Right atrium auricular region (tissue), 2 donors: ENCODE data around the gene PRKCB. TPM values are rescaled to one million over a fixed set of nuclear protein-coding genes. Genes with fewer than 3 reads are reported as not detected.
"Not testable (repeated sequence)": the region's sequence is repeated elsewhere in the genome, so short reads cannot be mapped to it uniquely, and the experiment has no call there.

Experiments used
- DNase-seq: peaks from one replicate; pipeline ENCODE4 v3.0.0-alpha.2; 2019; ENCODE audit warnings: low spot score
- H3K27ac ChIP-seq, 2 donors: fragments of 200-600 bp; sonication (generic); 1 replicate in 1 of 2; 2 replicates in 1 of 2; pipeline ENCODE4 v1.5.1; 2016 to 2019
- H3K27me3 ChIP-seq, 2 donors: fragments of 200-600 bp; sonication (generic); one replicate each; pipeline versions ENCODE4 v1.5.1 to v1.6.0; 2017 to 2019
- H3K36me3 ChIP-seq: fragments of 200-600 bp; sonication (generic); one replicate; pipeline ENCODE4 v1.5.1; 2016
- H3K4me1 ChIP-seq, 2 donors: fragments of 200-600 bp; sonication (generic); one replicate each; pipeline versions ENCODE4 v1.5.1 to v1.6.0; 2017 to 2019
- H3K4me3 ChIP-seq, 2 donors: fragments of 200-600 bp; sonication (generic); 1 replicate in 1 of 2; 2 replicates in 1 of 2; pipeline ENCODE4 v1.5.1; 2017 to 2019; ENCODE audit warnings: mild to moderate bottlenecking in 1 of 2, moderate library complexity in 1 of 2
- H3K9me3 ChIP-seq, 2 donors: fragments of 200-600 bp; sonication (generic); one replicate each; pipeline ENCODE4 v1.5.1; 2019
- total RNA-seq, 2 donors: library from RNA; depleted of rRNA; stranded (reverse); fragments of >200 nt; gene quantifications; one replicate each; pipeline ENCODE4 v1.1.0, GENCODE V29; 2016
- TF ChIP-seq, protein P1 (sequence below), 2 donors: fragments of 200-600 bp; sonication (generic); IDR thresholded peaks; one replicate each; pipeline ENCODE4 v1.5.1; 2019; ENCODE audit warnings: antibody characterized with exemption in 2 of 2

The PRKCB gene
- total RNA-seq, 2 donors from 2014 or later: 0.93 to 3.1 TPM

GRCh38 chr16:24149102-24149501, 313.3 kb downstream of the PRKCB start:
- DNase-seq: no peak
- Histone ChIP-seq H3K27me3 (no peaks in the 10 kb centered on the region), H3K4me1 (no peaks in the 10 kb centered on the region), H3K36me3 (no peaks in the 10 kb centered on the region), H3K27ac (no peak overlapping the region), H3K4me3 (no peak overlapping the region), H3K9me3 (no peaks in the 10 kb centered on the region)
- TF ChIP-seq, protein P1, sequence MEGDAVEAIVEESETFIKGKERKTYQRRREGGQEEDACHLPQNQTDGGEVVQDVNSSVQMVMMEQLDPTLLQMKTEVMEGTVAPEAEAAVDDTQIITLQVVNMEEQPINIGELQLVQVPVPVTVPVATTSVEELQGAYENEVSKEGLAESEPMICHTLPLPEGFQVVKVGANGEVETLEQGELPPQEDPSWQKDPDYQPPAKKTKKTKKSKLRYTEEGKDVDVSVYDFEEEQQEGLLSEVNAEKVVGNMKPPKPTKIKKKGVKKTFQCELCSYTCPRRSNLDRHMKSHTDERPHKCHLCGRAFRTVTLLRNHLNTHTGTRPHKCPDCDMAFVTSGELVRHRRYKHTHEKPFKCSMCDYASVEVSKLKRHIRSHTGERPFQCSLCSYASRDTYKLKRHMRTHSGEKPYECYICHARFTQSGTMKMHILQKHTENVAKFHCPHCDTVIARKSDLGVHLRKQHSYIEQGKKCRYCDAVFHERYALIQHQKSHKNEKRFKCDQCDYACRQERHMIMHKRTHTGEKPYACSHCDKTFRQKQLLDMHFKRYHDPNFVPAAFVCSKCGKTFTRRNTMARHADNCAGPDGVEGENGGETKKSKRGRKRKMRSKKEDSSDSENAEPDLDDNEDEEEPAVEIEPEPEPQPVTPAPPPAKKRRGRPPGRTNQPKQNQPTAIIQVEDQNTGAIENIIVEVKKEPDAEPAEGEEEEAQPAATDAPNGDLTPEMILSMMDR (IDR thresholded peaks at IDR 0.05): no peak

- Histone ChIP-seq H3K27ac (no peak overlapping the region), H3K4me1 (no peaks in the 10 kb centered on the region), H3K36me3 (no peaks in the 10 kb centered on the region), H3K9me3 (no peaks in the 10 kb centered on the region), H3K27me3 (no peaks in the 10 kb centered on the region), H3K4me3 (no peak overlapping the region)
- TF ChIP-seq, protein P1 (IDR thresholded peaks at IDR 0.05): no peak
- no peak for DNase-seq
Observed at GRCh38 chr16:24150282-24150681, 314.5 kb downstream of the PRKCB start.

- TF ChIP-seq, protein P1 (IDR thresholded peaks at IDR 0.05): no peak
- Histone ChIP-seq H3K4me1 (no peaks in the 10 kb centered on the region), H3K36me3 (no peaks in the 10 kb centered on the region), H3K27ac (no peak overlapping the region), H3K4me3 (no peak overlapping the region), H3K9me3 (no peaks in the 10 kb centered on the region), H3K27me3 (no peaks in the 10 kb centered on the region)
- no peak for DNase-seq
Observed at GRCh38 chr16:24151482-24151939, 315.7 kb downstream of the PRKCB start.

DNA sequence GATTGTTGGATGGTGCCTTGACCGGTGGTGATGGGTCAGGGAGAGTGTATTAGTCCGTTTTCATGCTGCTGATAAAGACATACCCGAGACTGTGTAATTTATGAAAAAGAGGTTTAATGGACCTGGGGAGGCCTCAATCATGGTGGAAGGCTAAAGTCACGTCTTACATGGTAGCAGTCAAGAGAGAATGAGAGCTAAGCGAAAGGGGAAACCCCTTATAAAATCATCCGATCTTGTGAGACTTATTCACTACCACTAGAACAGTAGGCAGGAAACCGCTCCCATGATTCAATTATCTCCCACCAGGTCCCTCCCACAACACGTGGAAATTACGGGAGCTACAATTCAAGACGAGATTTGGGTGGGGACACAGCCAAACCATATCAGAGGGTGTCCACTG, 316.3 kb downstream of the PRKCB start:
- not testable (repeated sequence) for H3K27ac ChIP-seq, DNase-seq

GRCh38 chr16:24152826-24153225, 317.0 kb downstream of the PRKCB start:
- Histone ChIP-seq H3K4me1 (no peaks in the 10 kb centered on the region), H3K4me3 (no peak overlapping the region), H3K27ac (no peak overlapping the region), H3K9me3 (no peaks in the 10 kb centered on the region), H3K36me3 (no peaks in the 10 kb centered on the region), H3K27me3 (no peaks in the 10 kb centered on the region)
- TF ChIP-seq, protein P1 (IDR thresholded peaks at IDR 0.05): no peak
- no peak for DNase-seq

More for the DNA sequence above, 316.3 kb downstream of the PRKCB start:
- H3K4me3 ChIP-seq, H3K9me3 ChIP-seq, H3K27me3 ChIP-seq, H3K36me3 ChIP-seq, H3K4me1 ChIP-seq: not testable (repeated sequence)

GRCh38 chr16:24156777-24157176, 321.0 kb downstream of the PRKCB start:
- Histone ChIP-seq H3K36me3 (no peaks in the 10 kb centered on the region), H3K27me3 (no peaks in the 10 kb centered on the region), H3K27ac (no peak overlapping the region), H3K4me3 (no peak overlapping the region), H3K4me1 (no peaks in the 10 kb centered on the region), H3K9me3 (no peaks in the 10 kb centered on the region)
- DNase-seq: no peak
- TF ChIP-seq, protein P1 (IDR thresholded peaks at IDR 0.05): no peak
